Activated T-cell treated with anti-CD3 and anti-CD28 coated beads, Interleukin-2, amount 50 U/mL, for 48 hours (primary cell): ENCODE results near the gene METTL27.
A peak's percentile ranks its signal among the peaks of the same experiment; 100 is the strongest.
"Not testable (repeated sequence)": the region's sequence is repeated elsewhere in the genome, so short reads cannot be mapped to it uniquely, and the experiment has no call there.

ENCODE experiments used
- DNase-seq, 2 experiments: peaks; one replicate each; pipeline ENCODE4 v3.0.0-alpha.2; 2020

Gene METTL27

GRCh38 chr7:73842067-73842976, at the start of gene METTL27:
Gene METTL27 (minus strand): TSS chr7:73842516. CDS start chr7:73842140, 376 bp downstream.
- peak; percentile 93 to 94 for DNase-seq

- no peak for DNase-seq
Observed at GRCh38 chr7:73891178-73891885, 49.0 kb upstream of the METTL27 start.

- DNase-seq: no peak
Observed at GRCh38 chr7:73890555-73891147, 48.3 kb upstream of the METTL27 start.

- no peak for DNase-seq
Observed at GRCh38 chr7:73888959-73889358, 46.6 kb upstream of the METTL27 start.

GRCh38 chr7:73887762-73888161, 45.4 kb upstream of the METTL27 start:
- DNase-seq: no peak

GRCh38 chr7:73885975-73886798, 43.9 kb upstream of the METTL27 start:
- no peak for DNase-seq

- DNase-seq: no peak
Observed at GRCh38 chr7:73885433-73885974, 43.2 kb upstream of the METTL27 start.

- DNase-seq: not testable (repeated sequence)
Observed at GRCh38 chr7:73884867-73885422, 42.6 kb upstream of the METTL27 start.

GRCh38 chr7:73882047-73882402, 39.7 kb upstream of the METTL27 start:
- DNase-seq: no peak

GRCh38 chr7:73881352-73882046, 39.2 kb upstream of the METTL27 start:
- no peak for DNase-seq

GRCh38 chr7:73880755-73881328, 38.5 kb upstream of the METTL27 start:
- DNase-seq: no peak

- no peak for DNase-seq
Observed at GRCh38 chr7:73879977-73880681, 37.8 kb upstream of the METTL27 start.

GRCh38 chr7:73876973-73877372, 34.7 kb upstream of the METTL27 start:
- DNase-seq: no peak

- DNase-seq: no peak
Observed at GRCh38 chr7:73876361-73876760, 34.0 kb upstream of the METTL27 start.

GRCh38 chr7:73872056-73872908, 30.0 kb upstream of the METTL27 start:
- no peak for DNase-seq

GRCh38 chr7:73871163-73872011, 29.1 kb upstream of the METTL27 start:
- DNase-seq: no peak

GRCh38 chr7:73870041-73870492, 27.8 kb upstream of the METTL27 start:
- DNase-seq: no peak
